HepG2 (cell line): ENCODE data around the gene HLA-DQA1. TPM values are rescaled to one million over a fixed set of nuclear protein-coding genes. Genes with fewer than 3 reads are reported as not detected.

ENCODE experiments used
- ATAC-seq: fragments of 200-7000 bp; cut with Tn5 transposase; 3 replicates; pipeline ENCODE4 v1.9.1; 2020; ENCODE audit warnings: mild to moderate bottlenecking, moderate library complexity
- Bru-seq: library from RNA; stranded (reverse); fragments of 400-500 nt; gene quantifications from one replicate; lab custom pipeline; 2021; lab: Mats Ljungman, UMichigan
- BruChase-seq, 2 experiments: library from RNA; stranded (reverse); fragments of 400-500 nt; gene quantifications; one replicate each; lab custom pipeline; 2021; lab: Mats Ljungman, UMichigan
- BruUV-seq: library from RNA; stranded (reverse); fragments of 400-500 nt; replicated peaks from 2 replicates; lab custom pipeline; 2021; lab: Mats Ljungman, UMichigan
- CTCF ChIA-PET: fragments of 300-600 bp; formaldehyde crosslinking; extraction: SDS; loops from one replicate; lab custom pipeline; 2021; ENCODE audit warnings: low total read pairs, inconsistent platforms, low intra/inter-chr PET ratio; lab: Yijun Ruan, JAX
- POLR2A ChIA-PET: fragments of 350-600 bp; sonication (Branson Sonifier 250); formaldehyde crosslinking; loops from one replicate; lab custom pipeline; 2020; ENCODE audit warnings: antibody characterized with exemption, inconsistent platforms; lab: Yijun Ruan, JAX
- DNase-seq: peaks from one replicate; pipeline ENCODE4 v3.0.0-alpha.2; 2015; ENCODE audit warnings: low spot score
- FAIRE-seq: peaks from 3 replicates; lab custom pipeline; 2011; peaks lifted over from hg19 to GRCh38; lab: Jason Lieb, UNC
- H2AFZ ChIP-seq: one replicate; pipeline ENCODE4 v1.6.1; 2011; ENCODE audit warnings: low read length, inconsistent platforms
- H3K27ac ChIP-seq: fragments of 300-600 bp; 3 replicates; pipeline ENCODE4 v1.8.0; 2011; ENCODE audit warnings: mixed run types, mild to moderate bottlenecking, mixed read lengths, low read length, inconsistent platforms; ENCODE audit not compliant: insufficient read depth; ENCODE audit errors: extremely low read length
- H3K27me3 ChIP-seq, 2 experiments: fragments of 200-600 bp in 1 of 2; 2 replicates in 1 of 2; 3 replicates in 1 of 2; pipeline versions ENCODE4 v1.6.0 to v1.8.0; 2011; ENCODE audit warnings: low read length in 2 of 2, mild to moderate bottlenecking in 2 of 2, moderate library complexity in 2 of 2, inconsistent platforms in 1 of 2; ENCODE audit not compliant: insufficient read depth in 2 of 2, control insufficient read depth in 1 of 2
- H3K36me3 ChIP-seq, 2 experiments: fragments of 200-600 bp in 1 of 2; replicated peaks in 1 of 2; 2 replicates in 1 of 2; 3 replicates in 1 of 2; pipeline versions ENCODE4 v1.5.1 to v1.8.0; 2011; ENCODE audit warnings: low read length in 2 of 2, inconsistent platforms in 1 of 2; ENCODE audit not compliant: insufficient read depth in 2 of 2, control insufficient read depth in 1 of 2
- H3K4me1 ChIP-seq: 2 replicates; pipeline ENCODE4 v1.5.1; 2012; ENCODE audit warnings: low read length, inconsistent platforms; ENCODE audit not compliant: insufficient read depth
- H3K4me2 ChIP-seq: 2 replicates; pipeline ENCODE4 v1.6.0; 2011; ENCODE audit warnings: low read depth, low read length, inconsistent platforms
- H3K4me3 ChIP-seq, 3 experiments: fragments of 200-600 bp in 1 of 3; sonication (generic), shearing (Covaris generic) in 1 of 3; replicated peaks in 1 of 3; 2 replicates each; pipeline ENCODE4 v1.5.1; 2011 to 2016; ENCODE audit warnings: low read length in 3 of 3, inconsistent platforms in 2 of 3, low read depth in 2 of 3, mild to moderate bottlenecking in 2 of 3, control low read depth in 1 of 3, mixed read lengths in 1 of 3; ENCODE audit not compliant: insufficient read depth in 1 of 3
- H3K79me2 ChIP-seq: one replicate; pipeline ENCODE4 v1.6.1; 2011; ENCODE audit warnings: low read length, inconsistent platforms; ENCODE audit not compliant: insufficient read depth
- H3K9ac ChIP-seq: 2 replicates; pipeline ENCODE4 v1.6.0; 2011; ENCODE audit warnings: mild to moderate bottlenecking, low read depth, low read length, inconsistent platforms; ENCODE audit not compliant: insufficient read depth
- H3K9me3 ChIP-seq: 2 replicates; pipeline ENCODE4 v1.5.1; 2012; ENCODE audit warnings: mild to moderate bottlenecking, low read length
- H4K20me1 ChIP-seq: 2 replicates; pipeline ENCODE4 v1.6.0; 2011; ENCODE audit warnings: inconsistent platforms, mild to moderate bottlenecking, low read length, moderate library complexity; ENCODE audit not compliant: insufficient read depth
- AGO2 ChIP-seq: fragments of 200-400 bp; formaldehyde crosslinking; optimal IDR thresholded peaks from 2 replicates; pipeline ENCODE3; 2017; ENCODE audit warnings: mild to moderate bottlenecking, low read depth, low read length, moderate library complexity
- ATF2 ChIP-seq: sonication (generic); formaldehyde crosslinking; IDR thresholded peaks from 2 replicates; pipeline ENCODE4 v1.4.0; 2020; ENCODE audit warnings: missing genetic modification reagents
- PHF8 ChIP-seq: sonication (generic); formaldehyde crosslinking; IDR thresholded peaks from 2 replicates; pipeline ENCODE4 v1.5.0; 2020; ENCODE audit warnings: missing genetic modification reagents
- PLSCR1 ChIP-seq: sonication (generic); formaldehyde crosslinking; IDR thresholded peaks from 2 replicates; pipeline ENCODE4 v1.5.0; 2020; ENCODE audit warnings: missing genetic modification reagents, mild to moderate bottlenecking, borderline replicate concordance
- RAD21 ChIP-seq: fragments of 450-650 bp; formaldehyde crosslinking; IDR thresholded peaks from 2 replicates; pipeline ENCODE4 v1.5.0; 2020; ENCODE audit warnings: mild to moderate bottlenecking
- SRSF9 ChIP-seq: fragments of 200-400 bp; formaldehyde crosslinking; IDR thresholded peaks from 2 replicates; pipeline ENCODE4 v1.6.1; 2018; ENCODE audit warnings: borderline replicate concordance, mild to moderate bottlenecking, low read depth, low read length; ENCODE audit not compliant: insufficient read depth, poor library complexity, severe bottlenecking
- TEAD2 ChIP-seq: sonication (generic); formaldehyde crosslinking; IDR thresholded peaks from 2 replicates; pipeline ENCODE4 v1.9.0; 2021; ENCODE audit warnings: missing genetic modification reagents
- ZNF546 ChIP-seq: sonication (generic); formaldehyde crosslinking; conservative IDR thresholded peaks from 2 replicates; pipeline ENCODE4 v1.8.1; 2023; ENCODE audit warnings: mild to moderate bottlenecking, missing genetic modification reagents
- ZNF572 ChIP-seq: sonication (generic); formaldehyde crosslinking; IDR thresholded peaks from 2 replicates; pipeline ENCODE4 v1.5.1; 2020; ENCODE audit warnings: mild to moderate bottlenecking, missing genetic modification reagents
- ZNF766 ChIP-seq: sonication (generic); formaldehyde crosslinking; IDR thresholded peaks from 2 replicates; pipeline ENCODE4 v1.5.0; 2020; ENCODE audit warnings: missing genetic modification reagents, borderline replicate concordance
- ZNF879 ChIP-seq: sonication (generic); formaldehyde crosslinking; IDR thresholded peaks from 2 replicates; pipeline ENCODE4 v1.8.1; 2023; ENCODE audit warnings: missing genetic modification reagents
- WGBS: methylation state at CpG from one replicate; pipeline ENCODE4 v1.1.6; 2017; ENCODE audit warnings: low lambda C conversion rate; 5-methylcytosine and 5-hydroxymethylcytosine counted together
- in situ Hi-C: cut with HindIII; loops from 2 replicates; pipeline ENCODE4 v1.10.0; 2017; ENCODE audit warnings: low pct_unique_long_range_greater_than_20kb; ENCODE audit not compliant: extremely low pct_ligation_motif_present
- intact Hi-C: fragments of 100-400 bp; cut with micrococcal nuclease; formaldehyde crosslinking; loops from one replicate; pipeline ENCODE4 v1.10.0; 2022; ENCODE audit not compliant: unreplicated experiment
- long read RNA-seq, 2 experiments: library from RNA in 1 of 2; library from polyadenylated mRNA in 1 of 2; stranded (forward) in 1 of 2; unstranded in 1 of 2; transcript quantifications; one replicate each; pipeline ENCODE4 v2.0.0, GENCODE V29; 2019 to 2022
- polyA minus RNA-seq, 3 experiments: library from RNA; depleted of rRNA, polyadenylated mRNA; stranded (reverse); fragments of >200 nt; gene quantifications; 2 replicates each; pipeline ENCODE4 v1.2.3, GENCODE V29; 2011; ENCODE audit warnings: low replicate concordance in 1 of 3
- polyA plus RNA-seq, 8 experiments: library from polyadenylated mRNA; depleted of rRNA in 3 of 8; stranded (reverse) in 7 of 8; unstranded in 1 of 8; fragments of >200 nt; fragmentation: Illumina TruSeq in 4 of 8; extraction: Trizol in 4 of 8; gene quantifications; 2 replicates each; pipeline versions ENCODE4 v1.2.1 to v1.2.3, GENCODE V29; 2011 to 2016; ENCODE audit warnings: low read depth in 4 of 8, missing spikeins in 1 of 8, mixed read lengths in 1 of 8; ENCODE audit not compliant: insufficient read depth in 1 of 8
- total RNA-seq, 5 experiments: library from RNA; depleted of rRNA; stranded (reverse); fragments of >200 nt; fragmentation: Illumina TruSeq; extraction: Trizol; gene quantifications; 2 replicates each; pipeline ENCODE4 v1.2.3, GENCODE V29; 2016; ENCODE audit warnings: low read depth in 1 of 5

The HLA-DQA1 gene
- total RNA-seq (2016; rRNA removed; fragmentation: Illumina TruSeq; extraction: Trizol), result not detected in 2 replicates
- total RNA-seq (2016; cell fraction: cytosol; rRNA removed; fragmentation: Illumina TruSeq; extraction: Trizol; ENCODE audit: low read depth), result not detected in 2 replicates
- total RNA-seq (2016; cell fraction: insoluble cytoplasmic fraction; rRNA removed; fragmentation: Illumina TruSeq; extraction: Trizol), result not detected in 2 replicates
- total RNA-seq (2016; cell fraction: membrane; rRNA removed; fragmentation: Illumina TruSeq; extraction: Trizol), result not detected in 2 replicates
- not detected in 2 replicates for total RNA-seq (2016; cell fraction: nucleus; rRNA removed; fragmentation: Illumina TruSeq; extraction: Trizol)
- polyA plus RNA-seq (2011; rRNA removed), result not detected in 2 replicates
- polyA plus RNA-seq (2011; cell fraction: cytosol; rRNA removed), result 0.06 TPM in 1 of 2 replicates, not detected in the other
- 0.14 and 0.31 TPM in 2 replicates for polyA plus RNA-seq (2011; cell fraction: nucleus; rRNA removed)
- not detected in 2 replicates for polyA plus RNA-seq (2012)
- polyA plus RNA-seq (2016; cell fraction: cytosol; fragmentation: Illumina TruSeq; extraction: Trizol; ENCODE audit: low read depth), result not detected in 2 replicates
- polyA plus RNA-seq (2016; cell fraction: insoluble cytoplasmic fraction; fragmentation: Illumina TruSeq; extraction: Trizol; ENCODE audit: low read depth), result not detected in 2 replicates
- not detected in 2 replicates for polyA plus RNA-seq (2016; cell fraction: membrane; fragmentation: Illumina TruSeq; extraction: Trizol; ENCODE audit: low read depth)
- not detected in 2 replicates for polyA plus RNA-seq (2016; cell fraction: nucleus; fragmentation: Illumina TruSeq; extraction: Trizol; ENCODE audit: insufficient read depth, low read depth)
- polyA minus RNA-seq (2011; rRNA and poly(A)+ RNA removed; ENCODE audit: low replicate concordance), result 0.89 TPM in 1 of 2 replicates, not detected in the other
- not detected in 2 replicates for polyA minus RNA-seq (2011; cell fraction: cytosol; rRNA and poly(A)+ RNA removed)
- polyA minus RNA-seq (2011; cell fraction: nucleus; rRNA and poly(A)+ RNA removed), result not detected in 2 replicates
- percentile 21 among the genes with signal in this experiment for Bru-seq, nascent RNA
- BruChase-seq, experiment 1, labeled RNA remaining after a 6-hour chase, result percentile 30 among the genes with signal in this experiment
- BruChase-seq, experiment 2, labeled RNA remaining after a 2-hour chase, result percentile 29 among the genes with signal in this experiment
- long read RNA-seq, experiment 1, result 0 reads
- long read RNA-seq, experiment 2, result 0 reads

GRCh38 chr6:32637219-32637880 is at the start of gene HLA-DQA1:
Gene HLA-DQA1 (plus strand): TSS chr6:32637406. CDS start chr6:32637459, 53 bp downstream.
- POLR2A ChIA-PET, result no interaction called here
- 2% methylated on average over 7 of the region's 7 CpGs for WGBS
- in situ Hi-C loops (no loop called here), intact Hi-C loops (no loop called here)
- Histone ChIP-seq H3K79me2 (no peaks in the 10 kb centered on the region), H3K27me3 (peaks cover 2 to 4% of the 10 kb centered on the region in 2 experiments; a peak in 2 of 5 replicates), H3K4me3 (no peak within 1 kb of the TSS), H3K9me3 (no peaks in the 10 kb centered on the region), H3K4me1 (no peaks in the 10 kb centered on the region), H3K9ac (no peak within 1 kb of the TSS), H2AFZ (no peak within 1 kb of the TSS), H3K36me3 (no peaks in the 10 kb centered on the region), H3K27ac (no peak within 1 kb of the TSS), H4K20me1 (no peaks in the 10 kb centered on the region), H3K4me2 (no peak within 1 kb of the TSS)
- no peak for ATAC-seq
- TF ChIP-seq PHF8 (CRISPR knock-in tag) (no peak), PLSCR1 (CRISPR knock-in tag) (no peak), ZNF766 (CRISPR knock-in tag) (no peak), ATF2 (CRISPR knock-in tag) (no peak), AGO2 (no peak), TEAD2 (CRISPR knock-in tag) (no peak), ZNF546 (CRISPR knock-in tag) (no peak), ZNF879 (CRISPR knock-in tag) (no peak), SRSF9 (no peak), ZNF572 (CRISPR knock-in tag) (no peak), RAD21 (CRISPR knock-in tag) (no peak)
- CTCF ChIA-PET, result no interaction called here
- BruUV-seq, result no TSS peak
- no peak for FAIRE-seq
- DNase-seq, result no peak
